Activated CD4-positive, CD25-positive, alpha-beta regulatory T cell (primary cell): Measurements from ENCODE around the gene KLHL22.
"Not testable (repeated sequence)": the region's sequence is repeated elsewhere in the genome, so short reads cannot be mapped to it uniquely, and the experiment has no call there.

ENCODE experiments used
- DNase-seq, 4 experiments: peaks; one replicate each; lab custom pipeline; 2025; lab: John Stamatoyannopoulos, UW

KLHL22 gene

DNA sequence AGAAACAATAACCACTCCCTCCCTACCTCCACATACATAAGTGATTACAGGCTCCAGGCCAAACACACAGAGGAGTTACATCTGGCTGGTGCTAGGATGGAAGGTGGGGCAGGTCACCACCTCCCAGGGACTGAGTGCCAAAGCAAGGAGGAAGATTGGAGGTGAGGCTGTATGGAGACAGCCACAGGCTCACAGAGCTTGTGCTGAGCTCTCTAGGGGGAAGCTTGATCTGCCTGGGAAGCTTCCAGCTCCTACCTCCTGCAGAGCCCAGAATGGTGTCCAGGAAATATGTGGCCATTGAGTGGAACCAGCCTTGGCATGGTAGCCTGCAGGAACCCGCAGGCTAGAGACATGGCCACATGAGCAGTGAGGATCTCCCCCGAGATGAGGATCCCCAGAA lies 8.2 kb upstream of the KLHL22 start:
- DNase-seq: no peak

DNA sequence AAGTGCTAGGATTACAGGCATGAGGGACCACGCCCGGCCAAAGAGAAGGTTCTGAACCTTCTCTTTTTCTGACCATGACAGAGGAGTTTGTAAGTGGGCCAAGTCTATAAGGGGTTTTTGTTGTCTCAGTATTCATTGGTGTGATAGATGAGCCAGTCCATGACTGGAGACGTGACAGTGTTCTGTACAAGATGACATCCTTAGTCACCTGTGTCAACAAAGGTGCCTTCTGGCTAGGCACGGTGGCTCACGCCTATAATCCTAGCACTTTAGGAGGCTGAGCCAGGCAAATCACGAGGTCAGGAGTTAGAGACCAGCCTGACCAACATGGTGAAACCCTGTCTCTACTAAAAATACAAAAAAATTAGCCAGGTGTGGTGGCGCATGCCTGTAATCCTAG lies 4.2 kb upstream of the KLHL22 start:
- no peak for DNase-seq

DNA sequence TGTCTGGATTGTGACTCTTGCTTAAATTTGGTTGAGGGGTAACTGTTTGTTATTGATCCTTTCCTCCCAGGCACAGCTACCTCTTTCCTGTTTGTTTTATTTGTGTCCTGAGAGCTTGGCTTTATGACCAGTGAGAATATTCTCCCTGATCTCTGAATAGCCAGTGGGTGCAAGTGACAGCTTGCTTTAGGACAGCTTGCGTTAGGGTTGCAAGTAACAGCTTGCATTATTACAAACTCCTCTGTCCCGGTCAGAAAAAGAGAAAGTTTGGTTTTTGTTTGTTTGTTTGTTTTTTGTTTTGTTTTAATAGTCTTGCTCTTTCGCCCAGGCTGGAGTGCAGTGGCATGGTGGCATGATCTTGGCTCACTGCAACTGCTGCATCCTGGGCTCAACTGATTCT lies 3.3 kb upstream of the KLHL22 start:
- no peak for DNase-seq

DNA sequence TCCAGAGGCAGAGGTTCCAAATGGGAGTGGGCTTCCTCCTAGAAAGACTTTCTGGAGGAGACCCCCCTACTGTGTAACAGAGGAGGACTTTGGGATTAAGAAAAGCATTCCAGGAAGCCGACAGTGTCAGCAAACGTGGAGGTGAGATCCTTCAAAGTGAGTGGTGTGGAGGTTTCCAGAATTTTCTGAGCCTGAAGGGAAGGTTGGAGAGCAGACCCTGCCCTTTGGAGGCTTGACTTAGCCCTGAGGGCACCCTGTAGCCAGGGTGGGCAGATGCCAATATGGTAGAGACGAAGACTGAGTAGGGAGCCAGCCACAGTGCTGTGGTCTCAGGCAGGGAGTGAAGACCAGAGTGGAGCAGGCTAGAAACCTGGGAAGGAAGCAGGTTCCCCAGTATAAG lies 1.8 kb upstream of the KLHL22 start:
- no peak for DNase-seq

DNA sequence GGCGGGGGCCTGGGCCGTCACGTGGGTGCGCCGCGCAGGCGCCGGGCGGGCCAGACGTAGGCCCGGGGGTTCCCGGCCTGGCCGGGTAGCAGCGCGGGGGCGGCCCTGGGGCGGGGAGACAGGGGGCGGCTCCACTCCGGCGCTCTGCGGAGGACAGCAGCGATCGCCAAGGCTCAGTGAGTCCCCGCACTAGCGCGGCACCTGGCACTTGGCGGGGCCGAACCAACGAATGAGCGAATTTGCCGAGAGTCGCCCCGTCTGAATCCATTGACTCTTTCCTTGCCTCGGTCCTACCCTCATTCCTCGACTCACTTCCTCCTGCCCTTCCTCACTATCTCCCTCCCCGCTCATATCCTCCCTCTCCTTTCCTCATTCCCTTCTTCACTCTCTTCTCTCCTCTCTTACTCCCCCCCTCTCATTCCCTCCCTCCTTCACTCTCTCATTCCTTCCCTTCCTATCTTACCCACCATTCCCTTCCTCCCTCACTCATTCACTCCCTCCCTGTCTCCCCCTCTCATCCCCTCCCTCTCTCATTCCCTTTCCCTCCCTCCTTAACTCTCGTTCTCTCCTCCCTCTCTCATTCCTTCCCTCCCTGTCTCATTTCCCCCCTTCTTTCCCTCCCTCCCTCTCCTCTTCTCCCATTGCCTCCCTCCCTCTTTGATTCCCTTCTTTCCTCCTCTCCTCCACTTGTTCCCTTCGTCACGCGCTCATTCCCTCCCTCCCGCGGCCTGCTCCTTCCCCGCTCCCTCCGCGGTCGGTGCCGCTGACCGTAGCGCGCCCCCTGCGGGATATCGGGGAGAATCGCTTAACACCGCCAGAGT lies 476 bp upstream of the KLHL22 start:
- peak; percentile 80 to 91 (median 86) for DNase-seq

DNA sequence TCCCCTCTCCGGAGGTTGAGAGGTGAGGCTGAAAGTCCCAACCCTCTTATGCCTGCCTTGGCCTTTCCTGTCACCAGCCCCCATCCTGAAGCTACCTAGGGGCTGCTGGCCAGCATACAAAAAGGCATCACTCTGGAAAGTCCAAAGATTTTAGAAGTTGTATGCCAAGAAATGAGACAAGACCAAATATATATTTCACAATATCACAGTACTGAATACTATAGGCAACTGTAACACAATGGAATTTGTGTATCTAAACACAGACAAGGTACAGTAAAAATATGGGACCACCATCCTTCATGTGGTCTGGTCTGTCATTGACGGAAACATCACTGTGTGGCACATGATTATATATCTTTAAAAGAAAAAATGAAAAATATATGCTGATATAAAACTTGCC lies 4.2 kb downstream of the KLHL22 start:
- no peak for DNase-seq

DNA sequence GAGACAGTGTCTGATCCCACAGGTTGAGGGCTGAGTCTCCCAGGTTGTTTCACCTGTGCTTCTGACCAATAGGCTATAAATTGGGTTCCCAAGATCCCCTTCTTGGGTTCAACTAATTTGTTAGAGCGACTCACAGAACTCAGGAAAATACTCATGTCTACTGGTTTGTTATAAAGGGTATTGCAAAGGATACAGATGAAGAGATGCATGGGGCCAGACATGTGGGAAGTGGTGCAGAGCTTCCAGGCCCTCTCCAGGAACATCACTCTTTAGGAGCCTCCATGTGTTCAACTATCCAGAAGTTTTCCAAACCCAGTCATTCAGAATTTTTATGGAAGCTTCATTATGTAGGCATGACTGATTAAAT lies 4.7 kb downstream of the KLHL22 start:
- DNase-seq: no peak

DNA sequence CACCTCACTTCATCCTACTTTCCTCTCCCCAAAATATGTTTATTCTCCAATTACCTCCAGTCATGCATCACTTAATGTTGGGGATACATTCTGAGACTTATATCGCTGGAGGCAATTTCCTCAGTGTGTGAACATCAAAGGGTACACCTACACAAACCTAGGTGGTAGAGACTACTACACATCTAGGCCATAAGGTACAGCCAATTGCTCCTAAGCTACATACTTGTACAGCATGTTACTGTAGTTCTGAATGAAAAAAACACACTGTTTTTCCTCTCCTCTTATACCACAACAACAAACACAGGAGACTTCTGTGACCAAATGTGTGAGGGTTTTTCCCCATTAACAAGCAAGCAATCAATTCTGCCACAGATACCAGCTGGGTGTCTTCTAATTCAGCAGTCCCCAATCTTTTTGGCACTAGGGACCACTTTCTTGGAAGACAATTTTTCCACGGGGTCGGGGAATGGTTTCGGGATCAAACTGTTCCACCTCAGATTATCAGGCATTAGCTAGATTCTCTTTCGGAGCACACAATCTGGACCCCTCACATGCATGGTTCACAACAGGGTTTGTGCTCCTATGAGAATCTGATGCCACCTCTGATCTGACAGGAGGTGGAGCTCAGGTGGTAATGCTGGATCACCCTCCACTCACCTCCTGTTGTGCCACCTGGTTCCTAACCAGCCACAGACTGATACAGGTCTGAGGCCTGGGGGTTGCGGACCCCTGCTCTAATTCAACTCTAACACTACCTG lies 5.2 kb downstream of the KLHL22 start:
- no peak for DNase-seq

DNA sequence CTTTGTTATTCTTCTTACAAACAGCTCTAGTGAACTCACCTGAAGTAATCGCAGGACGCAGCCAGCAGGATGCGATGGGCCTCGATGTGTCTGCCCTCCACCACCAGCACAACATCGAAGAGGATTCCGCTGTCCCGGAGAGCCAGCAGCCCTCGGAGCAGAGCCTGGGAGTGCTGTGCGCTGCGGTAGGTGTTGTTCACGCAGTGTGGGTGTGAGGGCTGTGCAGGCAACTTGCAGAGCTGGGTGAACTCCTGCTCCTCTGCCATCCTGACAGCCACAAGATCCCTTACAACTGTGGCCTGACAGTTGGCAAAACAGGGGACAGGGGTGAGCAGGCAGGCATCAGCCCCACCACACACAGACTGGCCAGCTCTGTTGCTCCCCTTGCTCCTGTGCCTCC lies 6.6 kb downstream of the KLHL22 start:
- no peak for DNase-seq

DNA sequence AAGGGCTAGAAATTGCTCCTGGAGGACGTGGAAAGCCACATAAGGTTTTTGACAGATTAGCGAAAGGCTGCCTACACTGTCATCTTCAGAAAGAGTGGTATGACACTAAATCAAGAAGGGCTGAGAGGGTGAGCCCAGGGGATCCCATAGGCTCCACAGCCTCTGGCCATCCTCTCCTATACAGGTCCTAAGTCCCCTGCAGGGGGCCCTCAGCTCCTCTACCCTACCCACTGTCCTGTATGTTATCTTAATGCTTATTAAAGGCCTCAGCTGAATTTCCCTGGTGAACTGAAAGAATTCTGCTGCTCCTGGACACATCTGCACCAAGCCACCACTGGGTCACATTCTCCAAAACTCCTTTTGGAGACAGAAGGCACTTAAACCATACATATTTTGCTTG lies 7.9 kb downstream of the KLHL22 start:
- DNase-seq: no peak

DNA sequence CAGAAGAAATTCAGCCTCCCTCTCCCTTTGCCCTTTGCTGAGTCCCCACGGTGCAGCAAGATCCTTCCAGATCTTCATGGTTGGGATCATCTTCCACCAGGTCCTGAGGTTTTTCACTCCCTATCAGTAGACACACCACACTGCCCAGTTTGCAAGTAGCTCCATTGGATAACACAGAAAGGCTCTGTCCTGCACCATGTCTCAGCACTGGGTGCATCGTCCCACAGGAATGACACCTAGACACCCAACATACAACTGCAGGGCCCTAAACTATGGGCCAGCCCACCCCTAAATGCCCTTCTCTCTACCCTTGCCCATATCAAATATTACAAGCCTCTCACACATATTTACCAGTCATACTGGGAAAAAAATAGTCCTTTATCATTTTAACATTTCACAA lies 9.4 kb downstream of the KLHL22 start:
- DNase-seq: no peak

DNA sequence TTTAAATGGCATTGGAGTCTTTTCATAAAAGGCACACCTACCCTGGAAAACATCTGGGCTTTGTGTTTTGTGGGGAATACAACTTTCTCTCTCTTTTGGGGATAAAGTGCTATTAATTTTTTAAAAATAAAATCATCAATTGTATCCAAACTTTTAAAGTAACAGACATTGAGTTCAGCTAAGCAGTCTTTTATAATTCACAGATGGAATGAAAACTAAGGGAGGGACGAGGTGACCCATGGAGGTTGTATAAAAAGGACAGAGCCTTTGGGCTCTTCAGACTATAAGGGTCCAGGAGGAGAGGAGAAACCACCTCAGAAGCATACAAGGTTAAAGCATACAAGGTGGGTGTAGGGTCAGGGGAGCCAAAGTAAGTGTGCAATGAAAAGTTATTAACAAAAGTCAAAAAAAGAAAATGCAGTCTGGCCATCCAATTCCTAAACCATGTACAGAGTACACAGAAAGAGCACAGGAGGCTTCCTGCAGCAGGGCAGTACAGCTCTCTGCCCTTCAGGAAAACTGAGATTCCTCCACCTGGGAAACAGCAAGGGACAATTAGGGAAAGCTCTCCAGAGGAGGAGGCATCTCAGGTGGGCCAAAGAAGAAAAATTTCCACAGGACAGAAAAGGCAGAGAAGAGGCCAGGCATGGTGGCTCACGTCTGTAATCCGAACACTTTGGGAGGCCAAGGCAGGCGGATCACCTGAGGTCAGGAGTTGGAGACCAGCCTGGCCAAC lies 10.5 kb downstream of the KLHL22 start:
- DNase-seq: no peak

DNA sequence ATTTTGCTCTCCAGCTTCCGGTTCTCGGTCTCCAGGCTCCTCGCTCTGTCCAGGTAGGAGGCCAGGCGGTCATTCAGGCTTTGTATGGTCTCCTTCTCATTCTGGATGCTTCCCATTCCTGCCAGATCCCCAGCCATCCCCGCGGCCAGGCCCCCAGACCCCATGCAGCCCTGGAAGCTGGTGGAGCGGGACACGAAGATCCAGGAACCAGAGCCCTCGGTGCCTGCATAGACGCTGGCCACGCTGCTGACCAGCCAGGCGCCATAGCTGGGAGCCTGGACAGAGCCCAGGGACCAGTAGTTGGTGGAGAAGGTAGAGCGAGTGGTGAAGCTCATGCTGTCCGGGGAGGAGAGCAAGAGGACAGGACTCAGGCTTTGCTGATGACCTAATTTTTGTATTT lies 11.8 kb downstream of the KLHL22 start:
- DNase-seq: no peak

DNA sequence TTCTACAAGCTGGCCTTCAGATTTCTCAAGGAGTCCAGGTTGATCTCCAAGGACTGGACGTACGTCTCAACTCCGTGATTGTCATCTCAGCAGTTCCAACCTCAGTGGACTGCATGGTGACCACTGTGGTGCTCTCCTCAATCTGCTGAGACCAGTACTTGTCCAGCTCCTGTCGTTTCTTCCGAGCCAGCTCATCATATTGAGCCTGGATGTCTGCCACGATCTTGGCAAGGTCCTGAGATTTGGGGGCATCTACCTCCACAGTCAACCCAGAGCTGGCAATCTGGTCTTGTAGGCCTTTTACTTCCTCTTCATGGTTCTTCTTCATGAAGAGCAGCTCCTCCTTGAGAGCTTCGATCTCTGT lies 12.5 kb downstream of the KLHL22 start:
- not testable (repeated sequence) for DNase-seq

DNA sequence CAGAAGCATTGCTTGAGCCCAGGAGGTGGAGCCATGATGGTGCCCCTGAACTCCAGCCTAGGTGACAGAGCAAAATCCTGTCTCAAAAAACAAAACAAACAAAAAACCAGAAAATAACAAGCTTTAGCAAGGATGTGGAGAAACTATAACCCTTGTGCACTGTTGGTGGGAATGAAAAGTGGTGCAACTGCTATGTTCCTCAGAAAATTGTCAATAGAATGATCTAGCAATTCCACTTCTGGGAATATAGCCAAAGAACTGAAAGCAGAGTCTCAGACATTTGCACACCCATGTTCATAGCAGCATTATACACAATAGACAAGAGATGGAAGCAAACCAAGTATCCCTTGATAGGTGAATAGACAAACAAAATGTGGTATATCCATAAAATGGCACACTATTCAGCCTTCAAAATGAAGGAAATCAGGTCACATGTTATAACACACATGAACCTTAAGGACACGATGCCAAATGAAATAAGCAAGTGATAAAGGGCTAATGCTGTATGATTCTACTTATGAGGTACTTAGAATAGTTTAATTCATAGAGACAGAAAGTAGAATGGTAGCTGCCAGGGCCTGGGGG lies 15.9 kb downstream of the KLHL22 start:
- DNase-seq: no peak

DNA sequence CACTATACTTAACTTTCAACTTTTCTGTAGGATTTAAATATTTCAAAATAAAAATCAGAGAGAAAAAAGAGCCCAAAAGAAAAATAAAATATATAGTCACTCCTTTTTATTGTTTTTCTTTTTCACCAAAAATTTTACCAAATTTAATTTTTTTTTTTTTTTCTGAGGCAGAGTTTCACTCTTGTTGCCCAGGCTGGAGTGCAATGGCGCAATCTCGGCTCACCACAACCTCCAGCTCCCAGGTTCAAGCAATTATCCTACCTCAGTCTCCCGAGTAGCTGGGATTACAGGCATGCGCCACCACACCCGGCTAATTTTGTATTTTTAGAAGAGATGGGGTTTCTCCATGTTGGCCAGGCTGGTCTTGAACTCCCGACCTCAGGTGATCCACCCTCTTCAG lies 17.5 kb downstream of the KLHL22 start:
- not testable (repeated sequence) for DNase-seq

DNA sequence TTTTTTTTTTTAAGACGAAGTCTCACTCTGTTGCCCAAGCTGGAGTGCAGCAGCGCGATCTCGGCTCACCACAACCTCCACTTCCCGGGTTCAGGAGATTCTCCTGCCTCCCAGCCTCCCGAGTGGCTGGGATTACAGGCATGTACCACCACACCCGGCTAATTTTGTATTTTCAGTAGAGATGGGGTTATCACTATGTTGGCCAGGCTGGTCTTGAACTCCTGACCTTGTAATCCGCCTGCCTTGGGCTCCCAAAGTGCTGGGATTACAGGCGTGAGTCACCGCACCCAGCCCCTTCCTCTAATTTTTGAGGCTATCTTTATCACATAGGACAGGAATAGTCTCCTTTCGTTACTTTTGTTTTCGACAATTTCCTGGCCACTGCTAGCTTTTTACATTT lies 20.0 kb downstream of the KLHL22 start:
- DNase-seq: not testable (repeated sequence)

DNA sequence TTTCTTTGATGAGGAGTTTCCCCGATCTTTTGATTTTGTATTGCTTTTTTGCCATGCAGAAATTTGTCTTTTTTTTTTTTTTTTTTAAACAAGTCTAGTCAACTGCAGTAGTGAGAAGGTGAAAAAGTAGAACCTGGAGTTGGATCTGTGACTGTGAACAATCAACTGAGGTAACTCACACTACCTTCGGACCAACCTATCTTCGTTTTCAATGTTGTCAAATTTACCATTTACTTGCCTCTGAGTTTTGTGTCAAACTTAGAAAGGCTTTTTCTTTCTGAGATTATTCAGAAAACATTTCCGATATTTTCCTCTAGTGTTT lies 20.5 kb downstream of the KLHL22 start:
- no peak for DNase-seq

DNA sequence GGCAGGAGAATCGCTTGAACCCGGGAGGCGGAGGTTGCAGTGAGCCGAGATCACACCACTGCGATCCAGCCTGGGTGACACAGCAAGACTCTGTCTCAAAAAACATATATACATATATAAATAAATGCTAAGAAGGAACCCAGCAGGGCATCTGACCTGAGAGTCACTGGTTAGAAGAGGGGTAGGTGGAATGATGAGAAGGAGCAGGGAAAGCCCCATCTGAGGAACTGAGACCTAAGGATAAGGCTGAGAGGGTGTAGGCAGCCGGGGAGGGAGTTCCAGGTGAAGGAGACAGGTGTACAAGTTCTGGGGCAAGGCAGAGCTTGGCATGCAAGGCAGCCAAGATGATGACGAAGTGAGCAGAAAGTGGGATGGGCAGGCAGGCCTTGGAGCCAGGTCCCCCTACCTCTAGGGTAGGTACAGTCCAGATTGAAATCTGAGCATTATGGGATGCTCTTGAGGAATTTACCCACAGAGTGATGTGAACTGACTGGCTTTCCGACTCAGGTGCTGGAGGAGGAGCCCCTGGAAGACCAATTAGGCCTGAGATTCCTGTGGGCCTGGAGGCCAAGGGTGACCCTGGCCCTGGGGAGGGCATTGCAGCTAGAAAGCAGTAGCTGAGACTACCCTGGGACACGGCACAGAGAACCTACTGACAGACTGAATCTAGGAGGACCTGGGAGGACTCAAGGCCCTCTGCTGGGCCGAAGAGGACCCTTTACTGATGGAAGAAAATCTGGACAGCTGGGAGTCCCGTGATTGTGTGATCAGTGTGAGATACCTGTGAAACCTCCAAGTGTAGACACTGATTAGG lies 22.8 kb downstream of the KLHL22 start:
- no peak for DNase-seq

DNA sequence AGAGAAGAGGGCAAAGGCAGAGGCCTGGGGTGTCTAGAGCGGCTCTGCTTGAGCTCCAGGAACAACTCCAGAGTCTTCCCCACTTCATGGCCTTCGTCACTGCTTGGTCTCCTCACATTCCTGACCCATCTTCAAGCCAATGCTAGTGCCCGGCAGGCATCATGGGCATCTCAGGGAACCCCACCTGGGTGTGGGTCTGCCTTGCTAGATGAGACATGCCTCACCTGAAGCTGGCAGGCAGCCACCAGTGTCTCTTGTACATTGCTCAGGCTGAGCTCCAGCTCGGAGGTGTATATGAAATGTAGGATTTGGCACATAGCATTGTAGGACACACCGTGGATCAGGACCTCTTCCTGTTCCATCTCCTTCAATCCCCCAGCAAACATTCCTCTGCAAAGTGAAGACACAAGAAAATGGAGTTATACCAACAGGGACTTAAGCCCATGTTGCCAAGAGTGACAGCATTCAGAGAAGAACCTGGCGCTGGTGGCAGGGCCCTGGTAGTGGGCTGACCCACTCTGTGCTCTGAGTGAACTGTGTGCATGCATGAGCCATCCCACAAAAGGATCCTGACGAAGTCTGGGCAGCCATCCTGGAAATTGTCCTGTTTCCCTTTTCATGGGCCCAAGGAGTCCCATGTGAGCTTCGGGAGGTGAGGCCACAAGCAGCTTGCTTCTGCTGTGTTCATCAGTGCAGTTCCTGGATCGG lies 24.3 kb downstream of the KLHL22 start:
- DNase-seq: no peak

DNA sequence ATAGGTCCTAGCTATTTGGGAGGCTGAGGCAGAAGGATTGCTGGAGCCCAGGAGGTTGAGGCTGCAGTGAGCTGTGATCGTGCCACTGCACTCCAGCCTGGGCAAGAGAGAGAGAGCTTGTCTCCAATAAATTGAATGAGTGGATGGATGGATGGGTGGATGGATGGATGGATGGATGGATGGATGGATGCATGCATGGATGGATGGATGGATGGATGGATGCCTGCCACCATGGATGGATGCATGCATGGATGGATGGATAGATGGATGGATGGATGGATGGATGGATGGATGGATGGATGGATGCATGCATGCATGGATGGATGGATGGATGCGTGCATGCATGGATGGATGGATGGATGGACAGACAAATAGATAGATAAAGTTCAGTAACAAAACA lies 25.1 kb downstream of the KLHL22 start:
- DNase-seq: not testable (repeated sequence)
